ENCODE results near the gene SORL1-AS1.

The SORL1-AS1 gene

DNA sequence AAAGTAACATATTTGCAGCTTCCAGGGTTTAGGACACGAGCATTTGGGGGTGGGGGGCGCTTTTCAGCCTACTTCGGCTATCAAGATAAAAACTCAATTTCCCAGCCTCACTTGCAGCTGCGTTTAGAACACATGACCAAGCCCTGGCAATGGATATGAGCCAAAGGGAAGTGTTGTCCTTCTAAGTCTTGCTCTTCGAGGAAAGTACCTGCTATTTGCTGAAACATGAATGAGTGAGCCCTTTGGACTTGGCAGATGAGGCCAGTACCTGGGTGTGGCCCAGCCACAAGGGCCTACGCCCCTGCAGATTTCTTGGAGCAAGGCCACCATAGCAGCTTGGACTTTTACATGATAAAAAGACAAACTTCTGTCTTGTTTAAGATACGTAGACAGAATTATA is 60.9 kb downstream of the SORL1-AS1 start:
- DNase-seq (ENCODE audit: low read depth, low spot score) = no peak

DNA sequence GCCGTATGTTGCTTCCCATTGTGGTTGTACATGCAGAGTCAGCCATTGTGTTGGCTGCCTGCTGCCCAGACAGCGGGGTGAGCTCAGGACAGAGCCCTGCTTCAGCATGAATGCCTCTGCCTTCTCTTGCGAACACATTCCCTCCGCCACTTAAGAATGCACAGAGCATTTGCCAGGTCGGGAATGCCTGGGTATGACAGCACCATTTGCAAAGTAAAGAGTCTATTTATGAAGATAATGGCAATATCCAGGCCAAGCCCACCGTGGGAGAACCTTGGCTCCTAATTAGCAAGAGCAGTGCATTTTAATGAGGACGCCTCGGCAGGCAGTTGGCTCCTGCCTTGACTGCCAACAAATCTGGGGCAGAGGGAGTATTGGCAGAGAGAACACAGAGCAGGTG is 63.1 kb downstream of the SORL1-AS1 start:
- DNase-seq (ENCODE audit: low read depth, low spot score) = no peak
